OCI-LY1 (cell line): ENCODE data around the gene PRKCH.
A peak's percentile ranks its signal among the peaks of the same experiment; 100 is the strongest.

ENCODE experiments used
- H2AFZ ChIP-seq: fragments of 200-600 bp; sonication (generic), shearing (Covaris generic); 2 replicates; pipeline ENCODE4 v1.6.0; 2014; ENCODE audit warnings: antibody characterized with exemption, mild to moderate bottlenecking, low read length
- H3F3A ChIP-seq: fragments of 200-600 bp; sonication (generic), shearing (Covaris generic); 2 replicates; pipeline ENCODE4 v1.6.0; 2014; ENCODE audit warnings: mild to moderate bottlenecking, antibody characterized with exemption, low read length, moderate library complexity; ENCODE audit not compliant: insufficient read depth
- H3K27ac ChIP-seq: fragments of 200-600 bp; sonication (generic); 2 replicates; pipeline ENCODE4 v1.5.1; 2014; ENCODE audit warnings: low read length, mixed run types, mild to moderate bottlenecking, low read depth; ENCODE audit not compliant: poor library complexity, severe bottlenecking
- H3K27me3 ChIP-seq: fragments of 200-600 bp; sonication (generic); 2 replicates; pipeline ENCODE4 v1.6.0; 2014; ENCODE audit warnings: antibody characterized with exemption, mild to moderate bottlenecking, low read length, moderate library complexity; ENCODE audit not compliant: insufficient read depth
- H3K36me3 ChIP-seq: fragments of 200-600 bp; sonication (generic); 2 replicates; pipeline ENCODE4 v1.6.1; 2014; ENCODE audit warnings: mild to moderate bottlenecking, antibody characterized with exemption, low read length, moderate library complexity, mixed read lengths; ENCODE audit not compliant: insufficient read depth
- H3K4me1 ChIP-seq: fragments of 200-600 bp; sonication (generic); 2 replicates; pipeline ENCODE4 v1.5.1; 2014; ENCODE audit warnings: mild to moderate bottlenecking, low read length, moderate library complexity; ENCODE audit not compliant: insufficient read depth, severe bottlenecking
- H3K4me2 ChIP-seq: fragments of 200-600 bp; sonication (generic), shearing (Covaris generic); 2 replicates; pipeline ENCODE4 v1.6.1; 2014; ENCODE audit warnings: low read length
- H3K4me3 ChIP-seq: fragments of 200-600 bp; sonication (generic); 2 replicates; pipeline ENCODE4 v1.5.1; 2014; ENCODE audit warnings: low read length, low read depth, mild to moderate bottlenecking, mixed read lengths; ENCODE audit not compliant: poor library complexity, severe bottlenecking
- H3K79me2 ChIP-seq: fragments of 200-600 bp; shearing (Covaris generic); 2 replicates; pipeline ENCODE4 v1.6.1; 2016; ENCODE audit warnings: mixed run types, low read length, mixed read lengths; ENCODE audit not compliant: insufficient read depth
- H3K9ac ChIP-seq: fragments of 200-600 bp; sonication (generic), shearing (Covaris generic); 2 replicates; pipeline ENCODE4 v1.6.1; 2014; ENCODE audit warnings: mild to moderate bottlenecking, low read length, mixed read lengths
- H3K9me2 ChIP-seq: fragments of 200-600 bp; sonication (generic), shearing (Covaris generic); 2 replicates; pipeline ENCODE4 v1.6.1; 2014; ENCODE audit warnings: low read depth, mild to moderate bottlenecking, low read length, mixed read lengths
- H3K9me3 ChIP-seq: fragments of 200-600 bp; shearing (Covaris generic); 2 replicates; pipeline ENCODE4 v1.6.1; 2014; ENCODE audit warnings: low read length, mixed read lengths
- H4K20me1 ChIP-seq: fragments of 200-600 bp; sonication (generic), shearing (Covaris generic); 2 replicates; pipeline ENCODE4 v1.6.0; 2016; ENCODE audit warnings: mild to moderate bottlenecking, low read length; ENCODE audit not compliant: insufficient read depth
- CTCF ChIP-seq: fragments of 200-600 bp; sonication (generic), shearing (Covaris generic); IDR thresholded peaks from 2 replicates; pipeline ENCODE4 v1.5.1; 2017; ENCODE audit warnings: mild to moderate bottlenecking, antibody characterized with exemption, low read length, moderate library complexity, mixed read lengths
- EZH2 ChIP-seq: fragments of 200-600 bp; sonication (generic), shearing (Covaris generic); IDR thresholded peaks from 2 replicates; pipeline ENCODE4 v1.8.0; 2017; ENCODE audit warnings: borderline replicate concordance, mixed run types, mild to moderate bottlenecking, antibody characterized with exemption, low read length, moderate library complexity, mixed read lengths

The PRKCH gene

GRCh38 chr14:61479746-61480502 is 158.5 kb downstream of the PRKCH start:
- H3K4me2 ChIP-seq = peak overlapping the region; percentile 86; the same call in 1 of the 2 replicates

GRCh38 chr14:61480704-61481285 is 159.4 kb downstream of the PRKCH start:
- Histone ChIP-seq H3K4me2 (no peak overlapping the region), H3K27me3 (no peaks in the 10 kb centered on the region), H3K9me3 (no peaks in the 10 kb centered on the region), H3K27ac (peak overlapping the region; percentile 100), H4K20me1 (no peaks in the 10 kb centered on the region), H3F3A (peaks cover 12% of the 10 kb centered on the region), H3K36me3 (no peaks in the 10 kb centered on the region), H3K4me3 (no peak overlapping the region), H3K9ac (no peak overlapping the region; the same call in 1 of the 2 replicates), H3K9me2 (no peaks in the 10 kb centered on the region), H3K79me2 (no peaks in the 10 kb centered on the region), H3K4me1 (peaks cover 67% of the 10 kb centered on the region), H2AFZ (no peak overlapping the region)
- TF ChIP-seq EZH2 (no peak), CTCF (no peak)

More at GRCh38 chr14:61479746-61480502, 158.5 kb downstream of the PRKCH start:
- H3K36me3 ChIP-seq = no peaks in the 10 kb centered on the region
- peaks cover 12% of the 10 kb centered on the region for H3F3A ChIP-seq
- TF ChIP-seq CTCF = no peak
- no peak for TF ChIP-seq EZH2
- no peak overlapping the region for H2AFZ ChIP-seq
- H3K9me2 ChIP-seq = no peaks in the 10 kb centered on the region
- no peaks in the 10 kb centered on the region for H4K20me1 ChIP-seq
- peak overlapping the region; percentile 100 for H3K27ac ChIP-seq
- H3K4me1 ChIP-seq = peaks cover 76% of the 10 kb centered on the region
- no peaks in the 10 kb centered on the region for H3K79me2 ChIP-seq
- H3K27me3 ChIP-seq = no peaks in the 10 kb centered on the region
- peak overlapping the region; percentile 77; the same call in 1 of the 2 replicates for H3K9ac ChIP-seq
- no peak overlapping the region for H3K4me3 ChIP-seq
- H3K9me3 ChIP-seq = no peaks in the 10 kb centered on the region

GRCh38 chr14:61481701-61482100 is 160.3 kb downstream of the PRKCH start:
- Histone ChIP-seq H3K27ac (no peak overlapping the region), H3K4me3 (no peak overlapping the region), H3F3A (peaks cover 4% of the 10 kb centered on the region; the same call in 1 of the 2 replicates), H3K27me3 (no peaks in the 10 kb centered on the region), H4K20me1 (no peaks in the 10 kb centered on the region), H3K9me2 (no peaks in the 10 kb centered on the region), H3K4me1 (peaks cover 60% of the 10 kb centered on the region), H2AFZ (no peak overlapping the region), H3K36me3 (no peaks in the 10 kb centered on the region), H3K9me3 (no peaks in the 10 kb centered on the region), H3K79me2 (no peaks in the 10 kb centered on the region), H3K9ac (no peak overlapping the region), H3K4me2 (no peak overlapping the region)
- no peak for TF ChIP-seq EZH2
- TF ChIP-seq CTCF = no peak
